SKM-1 (cell line): ENCODE results near the gene M1AP.
"Not testable (repeated sequence)": the region's sequence is repeated elsewhere in the genome, so short reads cannot be mapped to it uniquely, and the experiment has no call there.

ENCODE experiments used
- DNase-seq: peaks from one replicate; lab custom pipeline; 2025; ENCODE audit not compliant: unreplicated experiment; lab: John Stamatoyannopoulos, UW

M1AP gene

GRCh38 chr2:74653985-74654882 lies 6.1 kb upstream of the M1AP start, which contains the start of gene SEMA4F:
Gene SEMA4F (plus strand): TSS chr2:74654247. CDS start chr2:74654377, 130 bp downstream.
- DNase-seq: peak; percentile 94

GRCh38 chr2:74653589-74653984 lies 5.5 kb upstream of the M1AP start:
- no peak for DNase-seq

DNA sequence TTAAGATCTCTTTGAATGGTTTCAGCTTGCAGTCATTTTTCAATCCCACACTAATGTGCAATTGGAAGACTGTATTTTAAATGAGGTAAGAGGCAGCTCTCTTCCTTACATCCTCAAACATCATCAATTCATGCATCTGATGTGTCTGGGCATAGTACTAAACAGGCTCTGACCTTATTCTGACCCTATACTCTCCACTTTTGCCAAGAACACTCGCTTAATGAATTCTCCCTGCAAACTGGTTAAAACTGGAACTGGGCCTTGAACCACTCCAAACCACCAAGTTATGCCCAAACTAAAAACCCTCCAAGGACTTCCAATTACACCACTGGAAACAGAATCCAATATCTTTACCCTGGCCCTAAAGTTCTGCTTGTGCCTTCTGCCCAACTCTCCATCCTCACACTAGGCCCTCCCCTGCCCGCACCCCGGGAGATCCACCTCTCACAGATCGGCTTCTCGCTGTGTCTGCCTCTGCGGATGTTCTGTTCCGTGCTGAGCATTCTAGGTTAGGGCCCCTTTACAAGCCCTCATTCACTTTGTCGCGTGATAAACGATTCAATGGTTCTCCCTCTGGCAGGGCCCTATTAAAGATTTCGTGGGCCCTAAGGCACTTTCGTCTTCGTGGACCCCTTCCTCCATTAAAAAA lies 1.2 kb downstream of the M1AP start:
- DNase-seq: no peak

DNA sequence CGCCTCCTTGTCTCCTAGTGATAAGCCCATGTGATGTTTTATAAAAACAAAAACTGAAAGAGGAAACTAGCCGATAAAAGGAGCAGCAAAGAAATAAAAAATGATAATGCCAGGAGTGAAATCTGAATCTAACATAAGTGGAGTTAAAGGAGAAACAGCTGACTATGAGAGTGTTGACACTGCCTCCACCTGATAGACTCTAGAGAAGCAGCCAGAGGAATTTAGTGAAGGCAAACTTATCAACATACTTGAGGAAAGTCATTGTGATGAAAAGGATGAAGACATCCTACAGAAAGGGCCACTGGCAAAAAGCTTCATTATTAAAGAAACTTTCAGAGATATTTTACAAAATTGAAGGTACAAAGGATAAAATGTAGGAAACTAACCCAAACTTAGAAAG lies 1.9 kb downstream of the M1AP start:
- no peak for DNase-seq

DNA sequence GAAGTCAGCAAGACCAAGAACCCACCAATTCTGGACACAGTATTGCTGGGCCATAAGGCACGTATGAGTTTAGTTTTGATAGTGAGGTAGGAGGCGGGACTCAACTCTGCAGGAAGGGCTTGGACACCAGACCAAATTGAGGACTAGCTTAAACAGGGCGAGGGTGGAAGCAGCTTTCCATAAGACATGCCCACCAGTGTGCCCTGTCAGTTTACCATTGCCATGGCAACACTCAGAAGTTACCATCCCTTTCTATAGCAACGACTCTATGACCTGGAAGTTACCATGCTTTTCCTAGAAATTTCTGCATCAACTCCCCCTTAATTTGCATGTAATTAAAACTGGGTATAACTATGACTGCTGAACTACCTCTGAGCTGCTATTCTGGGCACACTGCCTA lies 2.8 kb downstream of the M1AP start:
- no peak for DNase-seq

DNA sequence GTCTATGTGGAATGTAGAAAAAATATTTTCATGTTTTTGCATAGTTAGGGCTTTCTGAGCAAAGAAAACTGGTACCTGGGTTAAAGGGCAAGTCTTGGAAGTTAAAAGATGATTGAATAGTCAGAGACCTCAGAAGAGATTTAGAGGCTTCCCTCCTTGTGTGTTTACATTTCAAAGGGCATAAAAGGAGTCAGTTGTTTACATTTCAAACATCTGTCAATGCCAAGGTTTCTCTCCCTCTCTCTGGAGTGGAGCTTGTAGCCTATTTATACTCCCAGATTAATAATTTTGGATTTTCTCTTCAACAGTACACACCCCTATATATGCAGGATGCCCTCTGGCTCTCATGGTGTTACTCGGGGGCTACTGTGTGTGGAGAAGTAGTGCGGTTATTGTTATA lies 8.6 kb downstream of the M1AP start:
- DNase-seq: no peak

DNA sequence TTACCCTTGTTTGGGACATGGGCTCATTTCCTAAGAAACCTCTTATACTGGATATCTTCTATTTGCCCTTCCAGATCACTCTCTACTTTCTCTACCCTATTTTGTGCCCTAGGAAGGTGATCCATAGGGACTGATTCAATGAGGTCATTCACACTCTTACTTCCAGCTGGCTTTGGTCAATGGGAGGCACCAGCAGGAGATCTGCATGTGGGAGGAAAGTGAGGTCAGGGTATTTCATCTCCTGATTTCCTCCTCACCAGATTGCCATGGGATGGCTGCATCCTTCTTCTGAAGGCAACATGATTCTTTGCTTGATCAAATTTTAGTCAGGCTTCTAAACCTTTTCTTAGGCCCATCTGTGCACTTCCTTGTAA lies 15.2 kb downstream of the M1AP start:
- no peak for DNase-seq

DNA sequence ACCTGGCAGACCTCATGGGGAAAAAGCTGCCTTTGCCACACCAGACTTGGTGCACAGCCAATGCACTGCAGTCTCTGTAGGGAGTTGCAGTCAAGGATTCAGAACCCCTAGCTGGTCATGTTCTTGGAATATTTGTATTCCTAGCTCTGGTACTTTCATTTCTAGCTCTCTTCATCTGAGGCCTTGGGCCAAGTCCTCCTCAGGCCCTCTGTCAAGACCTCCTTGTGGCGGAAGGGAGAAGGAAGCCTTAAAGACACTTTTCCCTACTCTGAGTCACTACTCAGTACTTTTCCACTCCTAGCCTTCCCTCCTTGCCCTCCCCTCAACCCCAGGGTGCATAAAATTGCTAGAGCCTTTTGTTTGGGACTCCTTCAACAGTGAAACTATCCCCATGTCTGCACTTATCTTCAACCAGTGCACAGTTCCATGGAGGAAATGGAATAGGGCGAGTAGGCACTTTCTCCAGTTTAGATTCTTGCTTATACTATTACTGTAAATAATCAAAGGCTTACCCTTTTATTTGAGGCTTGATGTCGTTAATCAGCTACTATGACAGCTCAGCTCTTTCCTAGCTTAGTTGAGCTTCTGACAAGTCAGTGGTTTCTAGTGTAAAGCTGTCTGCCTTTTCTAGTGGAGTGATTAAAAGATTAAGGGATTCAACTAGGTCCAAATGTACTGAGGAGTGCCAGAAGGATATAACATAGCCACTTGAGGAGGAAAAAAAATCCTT lies 15.8 kb downstream of the M1AP start:
- DNase-seq: no peak

DNA sequence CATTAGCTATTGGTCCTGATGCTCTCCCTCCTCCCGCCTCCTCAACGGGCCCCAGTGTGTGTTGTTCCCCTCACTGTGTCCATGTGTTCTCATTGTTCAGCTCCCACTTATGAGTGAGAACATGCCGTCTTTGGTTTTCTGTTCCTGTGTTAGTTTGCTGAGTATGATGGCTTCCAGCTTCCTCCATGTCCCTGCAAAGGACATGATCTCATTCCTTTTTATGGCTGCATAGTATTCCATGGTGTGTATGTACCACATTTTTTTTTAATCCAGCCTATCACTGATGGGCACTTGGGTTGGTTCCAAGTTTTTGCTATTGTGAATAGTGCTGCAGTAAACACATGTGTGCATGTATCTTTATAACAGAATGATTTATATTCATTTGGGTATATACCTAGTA lies 17.7 kb downstream of the M1AP start:
- not testable (repeated sequence) for DNase-seq

DNA sequence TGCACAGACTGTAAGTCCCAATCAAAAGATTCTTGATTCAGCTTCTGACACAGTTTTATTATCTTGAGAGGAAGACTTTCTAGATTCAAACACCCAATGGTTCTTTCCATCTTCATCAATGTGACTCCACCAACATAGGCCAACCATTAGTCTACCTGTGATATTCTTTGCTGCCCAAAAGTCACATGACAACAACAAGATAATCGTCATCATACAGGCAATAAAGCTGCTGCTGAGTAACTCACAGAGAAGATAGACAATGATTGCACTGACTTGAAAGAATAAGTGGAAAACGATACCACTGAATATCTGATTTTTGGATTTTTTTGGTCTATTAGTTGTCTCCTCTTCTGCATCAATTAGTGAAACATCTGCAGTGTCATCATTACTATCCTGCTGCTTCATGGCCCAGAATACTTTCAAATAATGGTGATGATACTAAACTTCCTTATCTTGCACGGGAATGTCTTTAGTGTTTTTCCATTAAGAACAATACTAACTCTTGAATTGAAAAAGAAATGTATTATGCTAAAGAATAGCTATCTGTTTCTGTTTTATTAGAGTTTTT lies 19.5 kb downstream of the M1AP start:
- no peak for DNase-seq

DNA sequence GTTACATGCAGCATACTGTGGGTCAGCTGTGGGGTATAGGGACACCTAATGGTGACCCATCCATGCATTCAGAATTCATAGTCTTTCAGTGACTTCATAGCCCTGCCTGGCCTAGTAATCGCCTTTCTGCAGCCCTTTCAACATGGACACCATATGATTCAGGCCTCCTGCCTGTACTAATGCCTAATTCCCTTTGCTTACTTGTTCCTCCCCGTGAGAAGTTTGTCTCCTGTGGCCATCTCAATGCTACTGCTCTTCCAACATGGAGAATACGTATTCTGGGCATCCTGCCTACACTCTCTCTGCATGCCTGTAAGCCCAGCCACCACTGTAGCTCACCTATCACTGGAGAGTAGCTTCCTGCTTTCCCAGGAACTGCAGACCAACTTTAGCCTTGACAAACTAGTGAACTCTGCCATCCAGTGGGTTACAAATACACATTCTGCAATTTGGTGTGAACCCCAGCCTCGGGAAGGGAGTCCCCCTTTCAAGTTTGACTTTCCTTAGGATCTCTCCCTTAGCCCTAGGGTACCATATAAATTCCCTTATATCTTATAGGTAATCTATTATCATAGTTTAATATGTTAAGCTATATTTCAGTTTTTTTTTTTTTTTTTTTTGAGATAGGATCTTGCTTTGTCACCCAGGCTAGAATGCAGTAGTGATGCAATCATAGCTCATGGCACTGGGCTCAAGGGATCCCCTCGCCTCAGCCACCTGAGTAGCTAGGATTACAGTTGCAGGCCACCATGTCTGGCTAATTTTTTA lies 22.3 kb downstream of the M1AP start:
- DNase-seq: no peak

GRCh38 chr2:74620671-74621070 lies 27.5 kb downstream of the M1AP start:
- DNase-seq: no peak

GRCh38 chr2:74619651-74620297 lies 28.4 kb downstream of the M1AP start:
- DNase-seq: no peak

DNA sequence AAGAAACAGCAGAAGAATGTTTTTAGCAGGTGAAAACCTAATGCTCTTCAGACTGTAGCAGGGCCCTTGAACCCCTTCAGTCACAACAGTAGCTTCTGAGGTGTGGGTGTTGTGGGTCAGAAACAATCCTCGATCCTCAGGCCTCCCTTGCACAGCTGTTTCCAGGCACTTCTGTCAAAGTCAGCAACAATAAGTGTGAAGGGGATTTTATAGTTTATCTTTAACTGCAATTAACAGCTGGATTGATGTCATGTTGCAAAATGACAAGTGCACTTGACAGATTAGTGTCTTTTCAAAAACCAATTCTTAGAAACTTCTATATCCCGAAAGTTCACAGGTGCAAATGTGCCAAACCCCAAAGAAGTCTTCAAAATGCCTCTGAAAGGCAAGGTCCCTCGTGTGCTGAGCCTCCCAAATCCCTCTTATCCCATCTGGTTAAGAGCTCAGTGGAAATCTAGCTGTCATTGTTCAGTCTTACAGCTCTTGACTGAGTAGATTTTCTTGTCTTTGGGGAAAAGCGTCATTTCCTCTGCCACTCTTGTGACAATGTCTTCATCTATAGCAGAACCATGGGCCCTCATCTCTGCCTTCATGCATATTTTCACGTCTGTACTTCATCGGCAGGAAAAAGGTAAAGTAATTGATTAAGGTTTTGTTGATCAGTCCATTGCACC lies 29.6 kb downstream of the M1AP start:
- DNase-seq: no peak

GRCh38 chr2:74617122-74617521 lies 31.0 kb downstream of the M1AP start:
- DNase-seq: no peak

GRCh38 chr2:74606927-74607326 lies 41.2 kb downstream of the M1AP start:
- DNase-seq: no peak

DNA sequence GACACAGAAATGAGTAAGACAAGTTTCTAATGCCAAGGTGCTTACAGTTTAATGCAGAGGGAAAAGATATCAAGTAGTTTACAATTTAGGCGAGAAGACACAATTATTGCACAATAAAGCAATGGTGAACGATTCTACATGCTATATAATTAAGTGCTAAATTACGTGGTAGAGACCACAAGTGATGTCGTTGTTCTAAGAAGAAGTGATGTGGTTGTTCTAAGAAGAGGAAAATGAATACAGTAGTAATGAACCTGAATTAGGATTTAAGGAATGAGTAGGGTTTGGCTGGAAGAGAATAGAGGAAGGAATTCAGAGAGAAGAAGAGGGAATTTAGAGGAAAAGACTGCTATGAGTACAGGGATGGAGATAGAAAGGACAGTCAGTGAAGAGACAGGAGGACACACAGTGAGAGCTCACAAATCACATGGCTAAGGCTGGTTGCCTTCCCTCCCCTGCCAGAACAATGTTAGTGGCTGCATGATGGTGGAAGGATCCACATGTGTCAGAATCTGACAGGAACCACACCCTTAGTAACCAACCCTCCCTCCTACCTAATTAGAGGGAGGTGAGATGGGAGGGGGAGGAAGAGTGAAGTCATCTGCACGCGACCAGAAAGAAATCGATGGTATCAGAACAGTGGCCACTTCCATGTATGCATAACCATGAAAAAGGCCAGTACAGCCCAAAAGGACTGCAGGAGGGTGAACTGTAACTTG lies 44.7 kb downstream of the M1AP start:
- DNase-seq: no peak

DNA sequence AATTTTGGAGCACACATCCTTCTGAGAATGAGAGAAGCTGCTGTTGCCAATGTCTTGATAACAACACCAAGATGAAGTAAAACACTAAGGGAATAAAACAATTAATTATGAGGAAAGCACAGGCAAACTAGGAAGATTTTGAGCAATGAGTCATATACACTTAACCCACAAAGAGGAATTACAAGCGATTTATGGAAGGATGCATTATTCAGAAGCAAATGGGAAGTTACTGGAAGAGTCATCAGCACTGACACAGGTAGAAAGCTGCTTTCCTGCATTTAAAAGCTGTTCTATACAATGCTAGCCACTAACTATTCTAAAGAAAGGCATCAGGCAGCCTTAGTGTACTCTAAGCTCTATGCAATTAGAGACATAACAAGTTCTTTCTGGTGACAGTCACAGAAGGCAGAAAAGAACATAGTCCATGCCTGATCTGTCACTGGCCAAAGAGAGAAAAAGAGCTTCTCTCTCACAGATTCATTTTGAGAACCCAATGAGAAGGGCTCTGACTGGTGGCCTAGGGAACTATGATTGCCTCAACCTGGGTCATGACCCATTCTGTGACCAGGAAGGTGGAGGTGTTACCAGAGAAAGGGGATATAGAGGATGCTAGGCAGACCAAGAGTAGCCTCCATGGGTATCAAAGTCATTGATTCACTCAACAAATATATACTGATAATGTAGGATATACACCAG lies 45.4 kb downstream of the M1AP start:
- DNase-seq: no peak
